GM18526 (cell line): ENCODE results near the gene GAS5.

Experiments used
- POLR2A ChIP-seq: IDR thresholded peaks from 3 replicates; pipeline ENCODE4 v1.6.1; 2011; ENCODE audit not compliant: insufficient read length; ENCODE audit errors: extremely low read depth

GAS5 gene

GRCh38 chr1:173867753-173868265, at the start of gene GAS5:
TSS of gene GAS5 (minus strand) at chr1:173867989.
- peak; percentile 99 for TF ChIP-seq POLR2A

- no peak for TF ChIP-seq POLR2A
Observed at GRCh38 chr1:173917149-173917548, 49.4 kb upstream of the GAS5 start, which contains the start of gene SERPINC1. TSS of gene SERPINC1 (minus strand) at chr1:173917327. CDS start at chr1:173917259, 68 bp downstream.

- no peak for TF ChIP-seq POLR2A
Observed at GRCh38 chr1:173916667-173917066, 48.9 kb upstream of the GAS5 start.

GRCh38 chr1:173915596-173915995, 47.8 kb upstream of the GAS5 start:
- no peak for TF ChIP-seq POLR2A

GRCh38 chr1:173914366-173914871, 46.6 kb upstream of the GAS5 start:
- TF ChIP-seq POLR2A: no peak

GRCh38 chr1:173913111-173913510, 45.3 kb upstream of the GAS5 start:
- no peak for TF ChIP-seq POLR2A

GRCh38 chr1:173903827-173904531, 36.2 kb upstream of the GAS5 start:
- TF ChIP-seq POLR2A: no peak

- no peak for TF ChIP-seq POLR2A
Observed at GRCh38 chr1:173900992-173901391, 33.2 kb upstream of the GAS5 start.

GRCh38 chr1:173900427-173900826, 32.6 kb upstream of the GAS5 start:
- TF ChIP-seq POLR2A: no peak

- no peak for TF ChIP-seq POLR2A
Observed at GRCh38 chr1:173894189-173894588, 26.4 kb upstream of the GAS5 start.

- no peak for TF ChIP-seq POLR2A
Observed at GRCh38 chr1:173893611-173894010, 25.8 kb upstream of the GAS5 start.

- TF ChIP-seq POLR2A: no peak
Observed at GRCh38 chr1:173889885-173890284, 22.1 kb upstream of the GAS5 start.

GRCh38 chr1:173888749-173889148, 21.0 kb upstream of the GAS5 start:
- TF ChIP-seq POLR2A: no peak

- no peak for TF ChIP-seq POLR2A
Observed at GRCh38 chr1:173887627-173888026, 19.8 kb upstream of the GAS5 start.

GRCh38 chr1:173886746-173887611, 19.2 kb upstream of the GAS5 start:
- no peak for TF ChIP-seq POLR2A

- TF ChIP-seq POLR2A: no peak
Observed at GRCh38 chr1:173884701-173885100, 16.9 kb upstream of the GAS5 start.
